Measurements from ENCODE around the gene SNX10. TPM values are rescaled to one million over a fixed set of nuclear protein-coding genes. Genes with fewer than 3 reads are reported as not detected.

Gene SNX10
- total RNA-seq, 1 donor from 2014 or later: 5.2 TPM

GRCh38 chr7:26291251-26291650 lies 411 bp upstream of the SNX10 start:
- TF ChIP-seq POLR2A (IDR thresholded peaks at IDR 0.05): no peak
- no peaks in the 10 kb centered on the region for H3K27me3 ChIP-seq
- no peak overlapping the region for H3K27ac ChIP-seq
- no peaks in the 10 kb centered on the region for H3K9me3 ChIP-seq
- intact Hi-C loops (cut with DNase I): no loop called here
- DNase-seq (ENCODE audit: extremely low spot score in 2 of 2): no peak
- H3K36me3 ChIP-seq: no peaks in the 10 kb centered on the region
- H3K4me1 ChIP-seq: peaks cover 5% of the 10 kb centered on the region
- peak overlapping the region; percentile 52 to 57 for H3K4me3 ChIP-seq

GRCh38 chr7:26292768-26293560 lies 1.3 kb downstream of the SNX10 start:
- Histone ChIP-seq H3K4me1 (peaks cover 5% of the 10 kb centered on the region), H3K4me3 (peak overlapping the region in 1 of 2 donors; percentile 52), H3K27ac (no peak overlapping the region), H3K27me3 (no peaks in the 10 kb centered on the region), H3K36me3 (no peaks in the 10 kb centered on the region), H3K9me3 (no peaks in the 10 kb centered on the region)
- intact Hi-C loops (cut with DNase I): no loop called here
- DNase-seq (ENCODE audit: extremely low spot score in 2 of 2): no peak
- no peak for TF ChIP-seq POLR2AphosphoS5 (IDR thresholded peaks at IDR 0.05; ENCODE audit: insufficient read depth in 1 of 2, low read depth in 1 of 2)
- TF ChIP-seq, protein P1, sequence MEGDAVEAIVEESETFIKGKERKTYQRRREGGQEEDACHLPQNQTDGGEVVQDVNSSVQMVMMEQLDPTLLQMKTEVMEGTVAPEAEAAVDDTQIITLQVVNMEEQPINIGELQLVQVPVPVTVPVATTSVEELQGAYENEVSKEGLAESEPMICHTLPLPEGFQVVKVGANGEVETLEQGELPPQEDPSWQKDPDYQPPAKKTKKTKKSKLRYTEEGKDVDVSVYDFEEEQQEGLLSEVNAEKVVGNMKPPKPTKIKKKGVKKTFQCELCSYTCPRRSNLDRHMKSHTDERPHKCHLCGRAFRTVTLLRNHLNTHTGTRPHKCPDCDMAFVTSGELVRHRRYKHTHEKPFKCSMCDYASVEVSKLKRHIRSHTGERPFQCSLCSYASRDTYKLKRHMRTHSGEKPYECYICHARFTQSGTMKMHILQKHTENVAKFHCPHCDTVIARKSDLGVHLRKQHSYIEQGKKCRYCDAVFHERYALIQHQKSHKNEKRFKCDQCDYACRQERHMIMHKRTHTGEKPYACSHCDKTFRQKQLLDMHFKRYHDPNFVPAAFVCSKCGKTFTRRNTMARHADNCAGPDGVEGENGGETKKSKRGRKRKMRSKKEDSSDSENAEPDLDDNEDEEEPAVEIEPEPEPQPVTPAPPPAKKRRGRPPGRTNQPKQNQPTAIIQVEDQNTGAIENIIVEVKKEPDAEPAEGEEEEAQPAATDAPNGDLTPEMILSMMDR (IDR thresholded peaks at IDR 0.05): no peak
- TF ChIP-seq POLR2A (IDR thresholded peaks at IDR 0.05): no peak

GRCh38 chr7:26293569-26294308 lies 2.1 kb downstream of the SNX10 start:
- Histone ChIP-seq H3K27me3 (no peaks in the 10 kb centered on the region), H3K36me3 (no peaks in the 10 kb centered on the region), H3K4me1 (peaks cover 5% of the 10 kb centered on the region), H3K27ac (no peak overlapping the region), H3K9me3 (no peaks in the 10 kb centered on the region), H3K4me3 (no peak overlapping the region)
- intact Hi-C loops (cut with DNase I): no loop called here
- DNase-seq (ENCODE audit: extremely low spot score in 2 of 2): no peak
- TF ChIP-seq POLR2AphosphoS5 (IDR thresholded peaks at IDR 0.05; ENCODE audit: insufficient read depth in 1 of 2, low read depth in 1 of 2) (no peak), POLR2A (IDR thresholded peaks at IDR 0.05) (no peak)
- TF ChIP-seq, protein P1 (IDR thresholded peaks at IDR 0.05): no peak

GRCh38 chr7:26295015-26295414 lies 3.4 kb downstream of the SNX10 start:
- intact Hi-C loops (cut with DNase I): no loop called here
- no peaks in the 10 kb centered on the region for H3K9me3 ChIP-seq
- no peak for DNase-seq (ENCODE audit: extremely low spot score in 2 of 2)

GRCh38 chr7:26295586-26295985 lies 3.9 kb downstream of the SNX10 start:
- DNase-seq (ENCODE audit: extremely low spot score in 2 of 2): no peak
- Histone ChIP-seq H3K27me3 (no peaks in the 10 kb centered on the region), H3K9me3 (no peaks in the 10 kb centered on the region), H3K27ac (no peak overlapping the region), H3K4me1 (peaks cover 5% of the 10 kb centered on the region), H3K36me3 (no peaks in the 10 kb centered on the region), H3K4me3 (no peak overlapping the region)
- TF ChIP-seq, protein P1 (IDR thresholded peaks at IDR 0.05): no peak
- no peak for TF ChIP-seq POLR2A (IDR thresholded peaks at IDR 0.05)
- no peak for TF ChIP-seq POLR2AphosphoS5 (IDR thresholded peaks at IDR 0.05; ENCODE audit: insufficient read depth in 1 of 2, low read depth in 1 of 2)
- intact Hi-C loops (cut with DNase I): no loop called here

More at GRCh38 chr7:26295015-26295414, 3.4 kb downstream of the SNX10 start:
- no peaks in the 10 kb centered on the region for H3K27me3 ChIP-seq
- no peak overlapping the region for H3K4me3 ChIP-seq
- no peaks in the 10 kb centered on the region for H3K36me3 ChIP-seq
- peaks cover 5% of the 10 kb centered on the region for H3K4me1 ChIP-seq
- no peak overlapping the region for H3K27ac ChIP-seq
- TF ChIP-seq POLR2AphosphoS5 (IDR thresholded peaks at IDR 0.05; ENCODE audit: insufficient read depth in 1 of 2, low read depth in 1 of 2) (no peak), POLR2A (IDR thresholded peaks at IDR 0.05) (no peak)
